Dendritic cell treated with granulocyte-macrophage colony-stimulating factor and Interleukin-4, amounts not matched to agents 40 ng/mL and 50 ng/mL, for 4 days (primary cell): ENCODE results near the gene PDZD8.

Source experiments
- H3K27ac Mint-ChIP-seq: one replicate; pipeline ENCODE4 v1.8.0; 2022; ENCODE audit warnings: mild to moderate bottlenecking, mixed read lengths
- H3K27me3 Mint-ChIP-seq: one replicate; pipeline ENCODE4 v1.8.0; 2022; ENCODE audit warnings: mild to moderate bottlenecking, mixed read lengths
- H3K36me3 Mint-ChIP-seq: one replicate; pipeline ENCODE4 v1.8.0; 2022; ENCODE audit warnings: low read depth, mixed read lengths
- H3K4me1 Mint-ChIP-seq: one replicate; pipeline ENCODE4 v1.8.0; 2022; ENCODE audit warnings: low read depth, mixed read lengths
- H3K4me3 Mint-ChIP-seq: one replicate; pipeline ENCODE4 v1.8.0; 2022; ENCODE audit warnings: mild to moderate bottlenecking, moderate library complexity, mixed read lengths
- H3K9me3 Mint-ChIP-seq: one replicate; pipeline ENCODE4 v1.8.0; 2022; ENCODE audit warnings: mixed read lengths
- intact Hi-C: fragments of 100-400 bp; cut with micrococcal nuclease; formaldehyde crosslinking; loops from one replicate; pipeline ENCODE4 v1.15.0; 2022

Gene PDZD8

DNA sequence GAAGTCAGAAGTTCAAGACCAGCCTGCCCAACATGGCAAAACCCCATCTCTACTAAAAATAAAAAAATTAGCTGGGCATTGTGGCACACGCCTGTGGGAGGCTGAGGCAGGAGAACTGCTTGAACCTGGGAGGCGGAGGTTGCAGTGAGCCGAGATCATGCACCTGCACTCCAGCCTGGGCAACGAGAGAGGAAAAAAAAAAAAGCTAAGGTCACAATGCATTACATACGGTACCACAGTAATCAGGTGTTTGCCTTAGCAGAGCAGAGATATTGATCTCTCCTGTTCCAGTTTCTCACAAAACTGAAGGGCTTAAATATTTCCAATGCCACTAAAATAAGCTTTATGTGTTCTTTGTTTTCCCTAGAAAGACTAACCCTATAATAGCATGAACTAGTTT, 7.5 kb downstream of the PDZD8 start:
- intact Hi-C loops: no loop called here
- H3K27ac Mint-ChIP-seq: no peak overlapping the region
- H3K9me3 Mint-ChIP-seq: no peaks in the 10 kb centered on the region
- no peaks in the 10 kb centered on the region for H3K27me3 Mint-ChIP-seq
- H3K4me3 Mint-ChIP-seq: no peak overlapping the region
- peaks cover 64% of the 10 kb centered on the region for H3K4me1 Mint-ChIP-seq
- peaks cover 21% of the 10 kb centered on the region for H3K36me3 Mint-ChIP-seq

GRCh38 chr10:117366741-117367140, 8.5 kb downstream of the PDZD8 start:
- no peak overlapping the region for H3K27ac Mint-ChIP-seq
- no peaks in the 10 kb centered on the region for H3K27me3 Mint-ChIP-seq
- H3K9me3 Mint-ChIP-seq: no peaks in the 10 kb centered on the region
- no peak overlapping the region for H3K4me3 Mint-ChIP-seq
- peaks cover 21% of the 10 kb centered on the region for H3K36me3 Mint-ChIP-seq
- intact Hi-C loops: no loop called here
- H3K4me1 Mint-ChIP-seq: peaks cover 58% of the 10 kb centered on the region

GRCh38 chr10:117365612-117366011, 9.6 kb downstream of the PDZD8 start:
- H3K4me1 Mint-ChIP-seq: peaks cover 46% of the 10 kb centered on the region
- peaks cover 20% of the 10 kb centered on the region for H3K36me3 Mint-ChIP-seq
- no peak overlapping the region for H3K27ac Mint-ChIP-seq
- intact Hi-C loops: no loop called here
- no peaks in the 10 kb centered on the region for H3K9me3 Mint-ChIP-seq
- no peaks in the 10 kb centered on the region for H3K27me3 Mint-ChIP-seq
- H3K4me3 Mint-ChIP-seq: no peak overlapping the region

- intact Hi-C loops: no loop called here
- Mint-ChIP-seq H3K27ac (peak overlapping the region; percentile 23), H3K27me3 (no peaks in the 10 kb centered on the region), H3K4me3 (peak overlapping the region; percentile 9), H3K4me1 (peaks cover 39% of the 10 kb centered on the region), H3K36me3 (peaks cover 8% of the 10 kb centered on the region), H3K9me3 (no peaks in the 10 kb centered on the region)
Measured at GRCh38 chr10:117364110-117364960, 10.9 kb downstream of the PDZD8 start.

- Mint-ChIP-seq H3K4me1 (peaks cover 37% of the 10 kb centered on the region), H3K36me3 (peaks cover 6% of the 10 kb centered on the region), H3K4me3 (no peak overlapping the region), H3K27me3 (no peaks in the 10 kb centered on the region), H3K9me3 (no peaks in the 10 kb centered on the region), H3K27ac (no peak overlapping the region)
- intact Hi-C loops: no loop called here
Measured at GRCh38 chr10:117363028-117363427, 12.2 kb downstream of the PDZD8 start.

- Mint-ChIP-seq H3K27me3 (no peaks in the 10 kb centered on the region), H3K27ac (no peak overlapping the region), H3K9me3 (no peaks in the 10 kb centered on the region), H3K4me1 (peaks cover 30% of the 10 kb centered on the region), H3K4me3 (no peak overlapping the region), H3K36me3 (peaks cover under 1% of the 10 kb centered on the region)
- intact Hi-C loops: no loop called here
Measured at GRCh38 chr10:117362313-117362712, 12.9 kb downstream of the PDZD8 start.

- no peaks in the 10 kb centered on the region for H3K9me3 Mint-ChIP-seq
- H3K4me1 Mint-ChIP-seq: peaks cover 23% of the 10 kb centered on the region
- H3K27ac Mint-ChIP-seq: no peak overlapping the region
- no peak overlapping the region for H3K4me3 Mint-ChIP-seq
- no peaks in the 10 kb centered on the region for H3K27me3 Mint-ChIP-seq
- intact Hi-C loops: no loop called here
- no peaks in the 10 kb centered on the region for H3K36me3 Mint-ChIP-seq
Measured at GRCh38 chr10:117360994-117361667, 14.1 kb downstream of the PDZD8 start.

GRCh38 chr10:117360016-117360415, 15.2 kb downstream of the PDZD8 start:
- Mint-ChIP-seq H3K27me3 (no peaks in the 10 kb centered on the region), H3K27ac (no peak overlapping the region), H3K4me3 (no peak overlapping the region), H3K9me3 (no peaks in the 10 kb centered on the region), H3K36me3 (no peaks in the 10 kb centered on the region), H3K4me1 (peaks cover 27% of the 10 kb centered on the region)
- intact Hi-C loops: no loop called here

DNA sequence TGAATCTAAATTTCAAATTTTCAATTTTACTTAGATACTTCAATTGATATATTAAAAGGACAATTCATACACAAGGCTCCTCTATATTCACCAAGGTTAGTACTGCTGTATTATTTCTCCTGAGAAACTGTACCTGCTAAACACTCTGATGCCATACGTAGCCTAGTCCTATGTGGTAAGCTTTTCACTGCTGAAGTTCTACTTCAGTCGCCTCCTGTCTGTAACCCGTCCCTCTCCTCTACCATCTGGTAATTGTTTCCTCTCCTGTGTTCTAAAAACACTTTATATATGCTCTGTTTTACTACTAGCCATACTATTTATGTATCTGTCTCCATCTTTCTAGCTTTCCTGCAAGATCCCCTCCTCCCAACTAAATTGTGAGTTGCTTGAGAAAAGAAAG, 20.2 kb downstream of the PDZD8 start:
- no peaks in the 10 kb centered on the region for H3K27me3 Mint-ChIP-seq
- H3K27ac Mint-ChIP-seq: peak overlapping the region; percentile 28
- H3K9me3 Mint-ChIP-seq: no peaks in the 10 kb centered on the region
- H3K4me1 Mint-ChIP-seq: peaks cover 48% of the 10 kb centered on the region
- no peaks in the 10 kb centered on the region for H3K36me3 Mint-ChIP-seq
- intact Hi-C loops: no loop called here
- no peak overlapping the region for H3K4me3 Mint-ChIP-seq

GRCh38 chr10:117353684-117354083, 21.6 kb downstream of the PDZD8 start:
- H3K27me3 Mint-ChIP-seq: no peaks in the 10 kb centered on the region
- H3K27ac Mint-ChIP-seq: peak overlapping the region; percentile 34
- H3K36me3 Mint-ChIP-seq: no peaks in the 10 kb centered on the region
- peaks cover 53% of the 10 kb centered on the region for H3K4me1 Mint-ChIP-seq
- no peak overlapping the region for H3K4me3 Mint-ChIP-seq
- intact Hi-C loops: no loop called here
- no peaks in the 10 kb centered on the region for H3K9me3 Mint-ChIP-seq

GRCh38 chr10:117352724-117353123, 22.5 kb downstream of the PDZD8 start:
- H3K4me3 Mint-ChIP-seq: no peak overlapping the region

DNA sequence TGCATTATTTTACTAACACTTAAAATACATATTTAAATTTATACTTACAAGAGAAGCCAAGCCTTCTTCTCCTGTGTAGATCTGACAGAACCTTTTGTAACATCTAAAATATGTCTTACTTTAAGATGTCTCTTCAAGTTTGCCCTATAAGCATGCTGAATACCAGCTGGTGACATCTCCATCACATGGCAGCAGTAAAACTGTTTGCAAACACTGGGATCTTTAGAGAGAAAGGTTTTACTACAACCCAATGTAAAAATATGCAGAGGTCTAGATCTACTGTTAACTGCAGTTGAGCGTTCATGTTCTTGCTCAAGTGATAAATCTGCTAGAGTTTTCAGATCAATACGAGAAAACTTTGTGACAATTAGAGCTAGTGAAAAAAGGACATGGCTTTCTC, 23.2 kb downstream of the PDZD8 start:
- H3K9me3 Mint-ChIP-seq: no peaks in the 10 kb centered on the region
- H3K4me3 Mint-ChIP-seq: no peak overlapping the region
- H3K4me1 Mint-ChIP-seq: peaks cover 62% of the 10 kb centered on the region
- peak overlapping the region; percentile 34 for H3K27ac Mint-ChIP-seq
- peaks cover 6% of the 10 kb centered on the region for H3K36me3 Mint-ChIP-seq
- no peaks in the 10 kb centered on the region for H3K27me3 Mint-ChIP-seq
- intact Hi-C loops: no loop called here

More at GRCh38 chr10:117352724-117353123, 22.5 kb downstream of the PDZD8 start:
- Mint-ChIP-seq H3K36me3 (peaks cover under 1% of the 10 kb centered on the region), H3K27ac (peak overlapping the region; percentile 34), H3K27me3 (no peaks in the 10 kb centered on the region), H3K4me1 (peaks cover 54% of the 10 kb centered on the region), H3K9me3 (no peaks in the 10 kb centered on the region)
- intact Hi-C loops: no loop called here

DNA sequence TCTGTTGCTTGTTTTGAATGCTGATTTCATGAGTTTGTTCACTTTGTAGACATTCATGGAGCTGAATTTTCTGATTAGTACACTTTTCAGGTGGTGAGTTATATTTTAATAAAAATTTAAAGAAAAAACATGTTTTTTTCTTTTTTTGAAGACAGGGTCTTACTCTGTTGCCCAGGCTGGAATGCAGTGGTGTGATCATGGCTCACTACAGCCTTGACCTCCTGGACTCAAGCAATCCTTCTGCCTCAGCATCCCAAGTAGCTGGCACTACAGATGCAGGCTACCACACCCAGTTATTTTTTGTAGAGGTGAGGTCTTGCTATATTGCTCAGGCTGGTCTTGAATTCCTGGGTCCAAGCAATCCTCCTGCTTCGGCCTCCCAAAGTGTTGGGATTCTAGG, 23.7 kb downstream of the PDZD8 start:
- peak overlapping the region; percentile 89 for H3K27ac Mint-ChIP-seq
- H3K4me1 Mint-ChIP-seq: peaks cover 66% of the 10 kb centered on the region
- H3K4me3 Mint-ChIP-seq: no peak overlapping the region
- H3K36me3 Mint-ChIP-seq: peaks cover 6% of the 10 kb centered on the region
- H3K9me3 Mint-ChIP-seq: no peaks in the 10 kb centered on the region
- no peaks in the 10 kb centered on the region for H3K27me3 Mint-ChIP-seq
- intact Hi-C loops: no loop called here

DNA sequence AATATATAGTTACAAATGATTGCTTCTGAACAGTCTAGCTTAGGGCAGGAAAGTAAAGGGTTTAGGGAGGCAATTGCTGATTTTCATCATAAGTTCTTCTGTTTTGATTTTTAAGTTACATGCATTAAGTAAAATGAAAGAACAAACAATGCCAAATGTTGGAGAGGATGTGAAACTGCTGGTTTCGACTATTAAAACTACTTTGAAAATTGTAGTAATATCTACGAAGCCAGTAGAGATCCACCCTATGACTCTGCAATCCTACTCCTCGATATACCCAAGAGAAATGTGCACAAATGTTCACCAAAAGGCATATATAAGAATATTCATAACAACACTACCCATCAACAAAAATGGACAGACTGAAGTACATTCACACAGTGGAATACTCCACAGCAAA, 24.3 kb downstream of the PDZD8 start:
- H3K9me3 Mint-ChIP-seq: no peaks in the 10 kb centered on the region
- H3K27ac Mint-ChIP-seq: peak overlapping the region; percentile 89
- no peaks in the 10 kb centered on the region for H3K27me3 Mint-ChIP-seq
- peaks cover 67% of the 10 kb centered on the region for H3K4me1 Mint-ChIP-seq
- peaks cover 6% of the 10 kb centered on the region for H3K36me3 Mint-ChIP-seq
- H3K4me3 Mint-ChIP-seq: peak overlapping the region; percentile 46
- intact Hi-C loops: no loop called here
